Tibial nerve (tissue), 4 donors: ENCODE measurements around the gene CALU.

ENCODE experiments used
- CTCF ChIP-seq, 5 experiments: fragments of 200-600 bp in 3 of 5; fragments of 450-650 bp in 2 of 5; sonication (generic) in 3 of 5; IDR thresholded peaks; one replicate each; pipeline ENCODE4 v1.5.1; 2016 to 2019; ENCODE audit warnings: antibody characterized with exemption in 5 of 5, mild to moderate bottlenecking in 3 of 5, moderate library complexity in 2 of 5
- EP300 ChIP-seq, 2 donors: sonication (generic); formaldehyde crosslinking; IDR thresholded peaks; one replicate each; pipeline ENCODE4 v1.6.1; 2017; ENCODE audit warnings: antibody characterized with exemption in 2 of 2, mild to moderate bottlenecking in 1 of 2
- POLR2A ChIP-seq, 2 donors: fragments of 450-650 bp; IDR thresholded peaks; one replicate each; pipeline ENCODE4 v1.6.1; 2017; ENCODE audit warnings: antibody characterized with exemption in 2 of 2, mild to moderate bottlenecking in 2 of 2, moderate library complexity in 2 of 2

DNA sequence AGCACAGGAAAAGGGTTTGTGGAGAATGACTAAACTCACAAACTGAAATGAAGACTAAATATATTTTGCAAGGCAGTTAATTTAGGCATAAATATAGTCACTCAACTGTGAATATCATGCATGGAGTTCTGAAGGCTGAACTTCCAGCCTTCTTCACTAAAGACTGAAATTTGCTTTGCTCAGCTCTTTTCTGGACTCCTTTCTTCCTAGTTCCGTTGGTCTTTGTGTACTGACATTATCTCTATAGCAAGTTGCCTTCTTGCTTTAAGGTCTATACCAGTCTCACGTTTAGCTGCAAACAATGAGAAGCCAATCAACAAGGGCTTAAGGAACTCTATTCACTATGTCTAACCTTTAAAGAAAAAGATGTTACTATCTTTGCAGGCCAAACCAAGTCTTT lies 44.4 kb upstream of the CALU start:
- TF ChIP-seq POLR2A (IDR thresholded peaks at IDR 0.05): no peak
- no peak for TF ChIP-seq CTCF (IDR thresholded peaks at IDR 0.05)
- TF ChIP-seq EP300 (IDR thresholded peaks at IDR 0.05): no peak
